A673 (cell line): ENCODE data around the gene LCMT1. TPM values are rescaled to one million over a fixed set of nuclear protein-coding genes. Genes with fewer than 3 reads are reported as not detected.

ENCODE experiments used
- BruUV-seq: library from RNA; stranded (reverse); fragments of 400-500 nt; replicated peaks from 2 replicates; lab custom pipeline; 2021; lab: Mats Ljungman, UMichigan
- CTCF ChIA-PET: fragments of 300-600 bp; sonication (Branson Sonifier 250); formaldehyde crosslinking; loops from one replicate; lab custom pipeline; 2022; ENCODE audit warnings: antibody characterized with exemption; lab: Charles Lee
- POLR2A ChIA-PET: fragments of 300-600 bp; sonication (Branson Sonifier 250); formaldehyde crosslinking; loops from one replicate; lab custom pipeline; 2022; ENCODE audit warnings: antibody characterized with exemption; ENCODE audit not compliant: low non-redundant PET; lab: Charles Lee
- DNase-seq: peaks from one replicate; pipeline ENCODE4 v3.0.0-alpha.2; 2015; ENCODE audit warnings: low spot score
- H3K27ac ChIP-seq: fragments of 200-600 bp; sonication (generic); 2 replicates; pipeline ENCODE4 v1.5.1; 2016; ENCODE audit warnings: mixed run types, low read depth, mild to moderate bottlenecking, mixed read lengths, antibody characterized with exemption, low read length; ENCODE audit not compliant: poor library complexity, severe bottlenecking
- H3K27me3 ChIP-seq: fragments of 200-600 bp; sonication (generic); replicated peaks from 2 replicates; pipeline ENCODE4 v1.6.1; 2017; ENCODE audit warnings: mixed run types, low read depth, mild to moderate bottlenecking, mixed read lengths, antibody characterized with exemption, low read length; ENCODE audit not compliant: insufficient read depth, poor library complexity
- H3K36me3 ChIP-seq: fragments of 200-600 bp; sonication (generic); 2 replicates; pipeline ENCODE4 v1.6.1; 2016; ENCODE audit warnings: mixed run types, mild to moderate bottlenecking, mixed read lengths, antibody characterized with exemption, low read length; ENCODE audit not compliant: insufficient read depth, poor library complexity, severe bottlenecking
- H3K4me1 ChIP-seq: fragments of 200-600 bp; sonication (generic); 2 replicates; pipeline ENCODE4 v1.6.1; 2017; ENCODE audit warnings: mixed run types, mild to moderate bottlenecking, mixed read lengths, antibody characterized with exemption, low read length; ENCODE audit not compliant: insufficient read depth, poor library complexity, severe bottlenecking
- H3K4me3 ChIP-seq: fragments of 200-600 bp; sonication (generic); 2 replicates; pipeline ENCODE4 v1.5.1; 2016; ENCODE audit warnings: low read depth, mixed run types, mild to moderate bottlenecking, mixed read lengths, low read length; ENCODE audit not compliant: poor library complexity, severe bottlenecking
- H3K9me3 ChIP-seq: fragments of 200-600 bp; sonication (generic); 2 replicates; pipeline ENCODE4 v1.6.1; 2016; ENCODE audit warnings: mixed run types, low read depth, mild to moderate bottlenecking, mixed read lengths, antibody characterized with exemption, low read length; ENCODE audit not compliant: poor library complexity, severe bottlenecking
- CTCF ChIP-seq: fragments of 300-800, 200-600 bp; sonication (generic); conservative IDR thresholded peaks from 2 replicates; pipeline ENCODE4 v1.5.1; 2017; ENCODE audit warnings: low read depth, mild to moderate bottlenecking, antibody characterized with exemption, low read length, moderate library complexity, mixed read lengths
- EZH2 ChIP-seq: fragments of 200-600 bp; sonication (generic); IDR thresholded peaks from 2 replicates; pipeline ENCODE4 v1.6.1; 2017; ENCODE audit warnings: borderline replicate concordance, low read depth, mild to moderate bottlenecking, mixed read lengths, antibody characterized with exemption, low read length; ENCODE audit not compliant: poor library complexity, severe bottlenecking
- intact Hi-C: fragments of 100-400 bp; cut with micrococcal nuclease; formaldehyde crosslinking; loops from one replicate; pipeline ENCODE4 v1.10.0; 2022; ENCODE audit not compliant: unreplicated experiment
- total RNA-seq: library from RNA; stranded (reverse); gene quantifications from 2 replicates; pipeline ENCODE4 v1.2.3, GENCODE V29; 2021

The LCMT1 gene
- total RNA-seq, 1 experiment from 2014 or later, result 56.3 TPM

DNA sequence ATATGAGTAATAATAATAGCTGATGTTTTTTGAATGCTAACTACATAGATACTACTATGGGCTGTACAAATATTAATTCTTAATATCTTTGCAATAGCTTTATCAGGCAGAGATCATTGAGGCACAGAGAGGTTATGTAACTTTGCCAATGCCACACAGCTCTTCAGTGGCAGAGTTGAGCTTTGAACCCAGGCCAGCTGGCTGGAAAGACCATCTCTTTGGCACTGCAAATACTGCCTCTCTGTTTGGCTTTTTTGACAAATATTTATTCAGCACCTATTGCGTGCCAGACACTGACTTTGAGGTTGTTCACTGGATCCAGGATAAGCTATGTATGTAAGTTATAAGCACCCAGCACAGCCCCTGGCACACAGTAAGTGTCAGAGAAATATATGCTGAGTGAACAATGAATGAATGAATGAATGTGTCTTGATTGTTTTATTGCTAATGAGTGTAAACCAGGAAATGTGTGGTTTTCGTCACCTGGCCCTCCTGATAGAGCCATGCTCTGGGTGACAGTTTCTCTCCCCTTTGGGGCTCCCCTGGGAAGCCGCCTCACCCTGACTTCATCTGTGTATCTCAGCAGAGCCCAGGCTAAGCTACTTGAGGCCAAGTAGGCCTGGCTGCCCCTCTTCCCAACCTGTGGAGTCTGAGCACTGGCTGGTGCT is 107.7 kb downstream of the LCMT1 start:
- no TSS peak for BruUV-seq
- ChIA-PET CTCF (interaction anchor here (0.6 to 1.0 kb wide), 2 partner anchors 15 to 89 kb away, joined by 3 to 4 read pairs; no protein-coding TSS in a partner anchor), POLR2A (interaction anchor here (0.5 kb wide), 1 partner anchor 31 kb away, joined by 3 read pairs; no protein-coding TSS in a partner anchor)
- intact Hi-C loops, result no loop called here
- no peaks in the 10 kb centered on the region for H3K9me3 ChIP-seq
- no peak overlapping the region for H3K4me3 ChIP-seq
- H3K4me1 ChIP-seq, result no peaks in the 10 kb centered on the region
- H3K27me3 ChIP-seq, result no peaks in the 10 kb centered on the region
- H3K36me3 ChIP-seq, result no peaks in the 10 kb centered on the region
- TF ChIP-seq EZH2 (no peak), CTCF (no peak)
- no peak overlapping the region for H3K27ac ChIP-seq
- no peak for DNase-seq

DNA sequence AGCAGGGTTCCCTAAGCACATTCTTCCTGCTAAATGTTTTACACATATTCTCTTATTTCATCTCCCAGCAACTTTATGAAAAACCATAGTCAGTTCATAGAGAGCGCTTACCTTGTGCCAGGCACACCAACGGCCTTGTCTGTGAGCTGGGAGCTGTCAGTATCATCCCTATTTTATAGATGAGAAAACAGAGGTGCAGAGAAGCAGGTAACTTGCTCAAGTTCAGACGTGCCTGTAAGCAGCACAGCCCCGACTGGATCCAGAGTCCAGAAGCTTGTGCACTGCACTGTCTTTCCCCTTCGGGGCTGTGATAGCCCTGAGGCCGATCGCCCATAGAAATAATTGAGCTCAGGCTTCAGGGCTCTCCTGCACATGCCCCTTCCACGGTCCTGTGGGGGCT is 111.4 kb downstream of the LCMT1 start:
- Histone ChIP-seq H3K27me3 (no peaks in the 10 kb centered on the region), H3K4me1 (no peaks in the 10 kb centered on the region), H3K36me3 (no peaks in the 10 kb centered on the region), H3K9me3 (no peaks in the 10 kb centered on the region), H3K27ac (no peak overlapping the region), H3K4me3 (no peak overlapping the region)
- ChIA-PET POLR2A (interaction anchor here (0.6 kb wide), 1 partner anchor 1641 kb away, joined by 3 read pairs; no protein-coding TSS in a partner anchor), CTCF (no interaction called here)
- no peak for TF ChIP-seq EZH2
- intact Hi-C loops, result loop anchor here (10.0 kb wide), 1 partner anchor 388 kb away; no protein-coding TSS in a partner anchor
- no TSS peak for BruUV-seq
- DNase-seq, result no peak

GRCh38 chr16:25223964-25224363 is 112.4 kb downstream of the LCMT1 start:
- H3K27ac ChIP-seq, result no peak overlapping the region
- no peak overlapping the region for H3K4me3 ChIP-seq
- intact Hi-C loops, result loop anchor here (10.0 kb wide), 1 partner anchor 389 kb away; no protein-coding TSS in a partner anchor
- no peak for TF ChIP-seq CTCF
- TF ChIP-seq EZH2, result no peak
- H3K9me3 ChIP-seq, result no peaks in the 10 kb centered on the region
- no peaks in the 10 kb centered on the region for H3K27me3 ChIP-seq
- no TSS peak for BruUV-seq
- no peak for DNase-seq
- no peaks in the 10 kb centered on the region for H3K4me1 ChIP-seq
- H3K36me3 ChIP-seq, result no peaks in the 10 kb centered on the region
- CTCF ChIA-PET, result interaction anchor here (0.6 kb wide), 1 partner anchor 13 kb away, joined by 5 read pairs; no protein-coding TSS in a partner anchor
- POLR2A ChIA-PET, result interaction anchor here (0.6 kb wide), 1 partner anchor 9 kb away, joined by 6 read pairs; no protein-coding TSS in a partner anchor
